ENCODE measurements around the gene IRF2BP2.

GRCh38 chr1:234579967-234580366, 30.0 kb downstream of the IRF2BP2 start:
- TF ChIP-seq CTCF (IDR thresholded peaks at IDR 0.05) = peak; percentile 41
- no peak for TF ChIP-seq ZFX (IDR thresholded peaks at IDR 0.05; ENCODE audit: borderline replicate concordance)
